Measurements from ENCODE around the gene NDEL1.

NDEL1 gene

DNA sequence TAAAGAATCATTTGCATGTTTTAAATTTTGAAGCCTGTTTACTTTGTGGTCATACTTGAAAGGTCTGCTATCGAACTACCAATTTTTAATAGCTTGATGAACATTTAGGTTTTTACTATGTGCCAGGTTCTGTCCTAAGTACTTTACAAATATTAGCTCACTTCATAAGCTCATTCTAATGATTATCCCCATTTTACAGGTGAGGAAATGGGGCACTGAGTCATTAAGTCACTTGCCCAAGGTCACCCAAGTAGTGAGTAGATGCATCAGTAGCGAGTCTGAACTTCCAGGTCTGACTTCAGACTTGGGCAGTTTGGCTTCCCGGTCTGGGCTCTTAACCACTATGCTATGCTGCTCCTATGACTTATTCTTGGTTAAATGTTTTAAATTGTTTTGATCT, 4.0 kb downstream of the NDEL1 start:
- peaks cover 4 to 15% (median 7%) of the 10 kb centered on the region in 3 donors for H3K36me3 ChIP-seq
- TF ChIP-seq, protein P1, sequence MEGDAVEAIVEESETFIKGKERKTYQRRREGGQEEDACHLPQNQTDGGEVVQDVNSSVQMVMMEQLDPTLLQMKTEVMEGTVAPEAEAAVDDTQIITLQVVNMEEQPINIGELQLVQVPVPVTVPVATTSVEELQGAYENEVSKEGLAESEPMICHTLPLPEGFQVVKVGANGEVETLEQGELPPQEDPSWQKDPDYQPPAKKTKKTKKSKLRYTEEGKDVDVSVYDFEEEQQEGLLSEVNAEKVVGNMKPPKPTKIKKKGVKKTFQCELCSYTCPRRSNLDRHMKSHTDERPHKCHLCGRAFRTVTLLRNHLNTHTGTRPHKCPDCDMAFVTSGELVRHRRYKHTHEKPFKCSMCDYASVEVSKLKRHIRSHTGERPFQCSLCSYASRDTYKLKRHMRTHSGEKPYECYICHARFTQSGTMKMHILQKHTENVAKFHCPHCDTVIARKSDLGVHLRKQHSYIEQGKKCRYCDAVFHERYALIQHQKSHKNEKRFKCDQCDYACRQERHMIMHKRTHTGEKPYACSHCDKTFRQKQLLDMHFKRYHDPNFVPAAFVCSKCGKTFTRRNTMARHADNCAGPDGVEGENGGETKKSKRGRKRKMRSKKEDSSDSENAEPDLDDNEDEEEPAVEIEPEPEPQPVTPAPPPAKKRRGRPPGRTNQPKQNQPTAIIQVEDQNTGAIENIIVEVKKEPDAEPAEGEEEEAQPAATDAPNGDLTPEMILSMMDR (IDR thresholded peaks at IDR 0.05): no peak
- no peak overlapping the region for H3K4me3 ChIP-seq
- intact Hi-C loops (cut with DNase I; ENCODE audit: low total_unique reads): no loop called here
- no peak for DNase-seq
- no peak overlapping the region for H3K27ac ChIP-seq
- no peaks in the 10 kb centered on the region for H3K27me3 ChIP-seq
- H3K9me3 ChIP-seq: no peaks in the 10 kb centered on the region
- peaks cover 0 to 78% (median 30%) of the 10 kb centered on the region in 4 donors for H3K4me1 ChIP-seq

- intact Hi-C loops (cut with DNase I; ENCODE audit: low total_unique reads): no loop called here
- no peaks in the 10 kb centered on the region for H3K9me3 ChIP-seq
- peaks cover 18 to 24% (median 23%) of the 10 kb centered on the region in 3 donors for H3K36me3 ChIP-seq
- H3K4me1 ChIP-seq: peaks cover 0 to 72% (median 28%) of the 10 kb centered on the region in 4 donors
- no peak for DNase-seq
- H3K4me3 ChIP-seq: no peak overlapping the region
- TF ChIP-seq, protein P1 (IDR thresholded peaks at IDR 0.05): no peak
- H3K27ac ChIP-seq: no peak overlapping the region
- no peaks in the 10 kb centered on the region for H3K27me3 ChIP-seq
These were observed 6.0 kb downstream of the NDEL1 start for GRCh38 chr17:8441690-8442089.

DNA sequence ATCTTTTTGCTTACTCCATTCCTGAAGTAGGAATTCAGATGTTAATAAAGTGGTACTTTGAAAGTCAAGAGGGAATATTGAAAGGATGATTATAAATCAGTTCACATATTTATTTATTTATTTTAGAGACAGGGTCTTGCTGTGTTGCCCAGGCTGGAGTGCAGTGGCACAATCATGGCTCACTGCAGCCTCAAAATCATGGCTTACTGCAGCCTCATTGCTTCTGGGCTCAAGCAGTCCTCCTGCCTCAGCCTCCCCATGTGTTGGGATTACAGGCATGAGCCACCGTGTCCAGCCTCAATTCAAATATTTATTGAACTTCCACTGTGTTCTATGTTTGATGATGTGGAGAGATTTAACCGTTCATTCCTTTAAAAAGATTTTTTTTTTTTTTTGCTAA, 6.6 kb downstream of the NDEL1 start:
- TF ChIP-seq, protein P1 (IDR thresholded peaks at IDR 0.05): no peak
- Histone ChIP-seq H3K4me1 (peaks cover 0 to 65% (median 26%) of the 10 kb centered on the region in 4 donors), H3K27ac (no peak overlapping the region), H3K9me3 (no peaks in the 10 kb centered on the region), H3K4me3 (no peak overlapping the region), H3K27me3 (no peaks in the 10 kb centered on the region), H3K36me3 (peaks cover 24 to 30% (median 30%) of the 10 kb centered on the region in 3 donors)
- intact Hi-C loops (cut with DNase I; ENCODE audit: low total_unique reads): no loop called here
- DNase-seq: no peak

GRCh38 chr17:8443756-8444155, 8.1 kb downstream of the NDEL1 start:
- Histone ChIP-seq H3K36me3 (peaks cover 38 to 44% (median 38%) of the 10 kb centered on the region in 3 donors), H3K27ac (no peak overlapping the region), H3K4me3 (no peak overlapping the region), H3K4me1 (peaks cover 0 to 53% (median 18%) of the 10 kb centered on the region in 4 donors), H3K9me3 (no peaks in the 10 kb centered on the region), H3K27me3 (no peaks in the 10 kb centered on the region)
- TF ChIP-seq, protein P1 (IDR thresholded peaks at IDR 0.05): no peak
- no peak for DNase-seq
- intact Hi-C loops (cut with DNase I; ENCODE audit: low total_unique reads): no loop called here

- Histone ChIP-seq H3K9me3 (no peaks in the 10 kb centered on the region), H3K27ac (no peak overlapping the region), H3K27me3 (no peaks in the 10 kb centered on the region), H3K36me3 (peaks cover 45 to 51% (median 46%) of the 10 kb centered on the region in 3 donors), H3K4me3 (no peak overlapping the region), H3K4me1 (peaks cover 0 to 47% (median 18%) of the 10 kb centered on the region in 4 donors)
- DNase-seq: no peak
- TF ChIP-seq, protein P1 (IDR thresholded peaks at IDR 0.05): no peak
- intact Hi-C loops (cut with DNase I; ENCODE audit: low total_unique reads): no loop called here
These were observed 8.8 kb downstream of the NDEL1 start for GRCh38 chr17:8444494-8444893.

GRCh38 chr17:8445536-8445935, 9.9 kb downstream of the NDEL1 start:
- peaks cover 0 to 39% (median 18%) of the 10 kb centered on the region in 4 donors for H3K4me1 ChIP-seq
- no peaks in the 10 kb centered on the region for H3K27me3 ChIP-seq
- DNase-seq: no peak
- H3K9me3 ChIP-seq: no peaks in the 10 kb centered on the region
- H3K4me3 ChIP-seq: no peak overlapping the region
- intact Hi-C loops (cut with DNase I; ENCODE audit: low total_unique reads): no loop called here
- no peak overlapping the region for H3K27ac ChIP-seq
- TF ChIP-seq, protein P1 (IDR thresholded peaks at IDR 0.05): no peak
- H3K36me3 ChIP-seq: peaks cover 49 to 54% (median 54%) of the 10 kb centered on the region in 3 donors
